Activated naive CD8-positive, alpha-beta T cell treated with anti-CD3 and anti-CD28 coated beads for 36 hours (primary cell): ENCODE data around the gene ZNF622. TPM values are rescaled to one million over a fixed set of nuclear protein-coding genes. Genes with fewer than 3 reads are reported as not detected.

Source experiments
- DNase-seq: peaks from one replicate; pipeline ENCODE4 v3.0.0; 2021
- H3K27ac Mint-ChIP-seq: one replicate; pipeline ENCODE4 v1.8.0; 2022; ENCODE audit warnings: mild to moderate bottlenecking, moderate library complexity, mixed read lengths
- H3K27me3 Mint-ChIP-seq: one replicate; pipeline ENCODE4 v1.8.0; 2022; ENCODE audit warnings: mild to moderate bottlenecking, mixed read lengths
- H3K36me3 Mint-ChIP-seq: one replicate; pipeline ENCODE4 v1.8.0; 2021; ENCODE audit warnings: mild to moderate bottlenecking, mixed read lengths
- H3K4me1 Mint-ChIP-seq: one replicate; pipeline ENCODE4 v1.8.0; 2021; ENCODE audit warnings: mixed read lengths
- H3K4me3 Mint-ChIP-seq: one replicate; pipeline ENCODE4 v1.8.0; 2022; ENCODE audit warnings: mild to moderate bottlenecking, moderate library complexity, mixed read lengths
- H3K9me3 Mint-ChIP-seq: one replicate; pipeline ENCODE4 v1.8.0; 2022; ENCODE audit warnings: mixed read lengths
- total RNA-seq, 2 experiments: library from RNA; stranded (reverse); gene quantifications; one replicate each; pipeline ENCODE4 v1.2.3, GENCODE V29; 2021

Gene ZNF622
- total RNA-seq, 2 experiments from 2014 or later, result 47.5 to 48.2 TPM

DNA sequence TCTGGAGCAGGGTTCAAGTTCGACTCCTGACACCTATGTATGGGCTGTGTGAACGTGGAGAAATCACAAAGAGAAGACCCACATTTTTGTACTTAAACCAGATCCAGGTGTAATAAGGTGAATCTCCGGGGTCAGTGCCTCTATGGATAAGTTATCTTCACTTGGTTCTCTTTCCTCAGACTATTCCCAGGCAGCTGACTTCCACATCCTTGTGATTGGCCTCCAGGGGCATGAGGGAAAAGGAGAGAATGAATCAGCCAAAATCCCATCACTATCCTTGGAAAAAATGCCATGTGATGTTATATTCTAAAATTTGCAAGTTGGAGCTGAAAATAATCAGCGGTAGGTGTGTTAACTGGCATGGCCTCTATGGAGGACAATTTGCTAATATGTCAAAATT is 37.2 kb downstream of the ZNF622 start:
- no peak overlapping the region for H3K4me3 Mint-ChIP-seq
- no peaks in the 10 kb centered on the region for H3K36me3 Mint-ChIP-seq
- no peaks in the 10 kb centered on the region for H3K4me1 Mint-ChIP-seq
- H3K27ac Mint-ChIP-seq, result no peak overlapping the region
- no peaks in the 10 kb centered on the region for H3K9me3 Mint-ChIP-seq
- H3K27me3 Mint-ChIP-seq, result peaks cover 11% of the 10 kb centered on the region
- no peak for DNase-seq

DNA sequence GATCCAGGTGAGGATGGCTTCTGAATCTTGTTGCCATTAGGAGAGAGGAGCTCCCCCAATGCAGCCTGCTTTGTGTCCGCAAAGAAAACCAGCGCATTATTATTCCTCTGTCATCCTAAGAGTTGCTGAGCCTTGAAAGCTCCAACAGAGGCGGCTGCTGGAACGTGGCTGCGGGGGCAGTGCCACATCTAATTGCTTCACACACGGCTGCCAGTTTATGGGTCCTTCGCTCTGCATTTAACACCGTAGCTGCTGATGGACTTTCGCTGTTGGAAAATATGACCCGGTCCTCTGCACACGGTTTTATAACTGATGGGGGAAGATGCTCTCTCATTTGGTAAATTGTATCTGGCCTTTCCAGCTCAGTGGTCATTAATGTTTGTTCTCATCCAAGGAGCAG is 38.0 kb downstream of the ZNF622 start:
- Mint-ChIP-seq H3K4me3 (no peak overlapping the region), H3K27me3 (peaks cover 12% of the 10 kb centered on the region), H3K36me3 (no peaks in the 10 kb centered on the region), H3K9me3 (no peaks in the 10 kb centered on the region), H3K27ac (no peak overlapping the region), H3K4me1 (no peaks in the 10 kb centered on the region)
- DNase-seq, result no peak

DNA sequence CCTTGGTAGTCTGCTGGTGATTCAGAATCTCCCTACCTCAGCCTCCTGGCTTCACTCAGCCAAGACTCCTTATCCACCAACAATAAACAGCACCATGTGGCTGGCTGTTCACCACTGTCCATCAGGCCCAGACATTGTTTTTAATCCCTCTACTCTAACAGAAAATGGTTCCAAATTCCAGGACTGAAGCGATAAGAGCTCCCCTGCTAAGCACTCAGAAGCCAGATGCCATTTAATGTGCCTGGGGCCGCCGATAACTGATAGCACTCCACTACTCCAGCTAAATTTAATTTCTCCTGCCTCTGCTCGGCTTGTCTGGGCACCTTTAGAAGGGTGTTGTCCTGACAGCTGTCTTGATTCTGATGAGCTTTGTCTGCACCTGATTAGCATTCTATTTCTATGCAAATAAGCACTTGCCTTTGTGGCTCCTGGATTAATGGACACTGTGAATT is 47.1 kb downstream of the ZNF622 start:
- Mint-ChIP-seq H3K4me1 (no peaks in the 10 kb centered on the region), H3K36me3 (no peaks in the 10 kb centered on the region), H3K27ac (no peak overlapping the region), H3K9me3 (no peaks in the 10 kb centered on the region), H3K27me3 (peaks cover 25% of the 10 kb centered on the region), H3K4me3 (no peak overlapping the region)
- no peak for DNase-seq

DNA sequence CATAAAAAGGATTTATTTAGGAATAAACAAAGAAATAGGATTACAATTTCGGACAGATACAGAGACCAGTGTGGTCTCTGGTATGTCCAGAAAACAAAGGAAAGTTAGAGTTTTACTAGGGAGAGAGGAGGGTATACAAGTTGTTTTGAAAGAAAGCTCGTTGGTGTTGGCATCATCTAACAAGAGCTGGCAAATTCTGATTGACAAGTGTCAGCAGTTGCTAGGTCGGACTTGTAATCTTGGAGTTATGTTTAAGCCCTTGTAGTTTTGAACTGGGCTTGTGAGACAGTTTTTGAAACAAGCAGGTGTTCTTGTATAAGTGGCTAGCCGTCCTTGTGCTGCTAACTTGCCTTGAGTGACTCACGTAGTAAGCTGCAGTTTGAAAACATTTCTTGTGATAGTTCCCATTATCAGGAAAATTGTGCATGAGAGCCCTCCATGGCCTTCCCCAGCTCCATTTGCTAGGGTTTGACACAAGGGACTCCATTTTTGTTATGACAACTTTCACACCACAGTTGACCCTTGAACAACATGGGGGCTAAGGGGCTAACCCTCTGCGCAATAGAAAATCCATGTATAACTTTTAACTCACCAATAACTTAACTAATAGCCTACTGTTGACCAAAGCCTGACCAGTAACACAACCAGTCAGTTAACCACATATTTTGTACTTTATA is 48.1 kb downstream of the ZNF622 start:
- Mint-ChIP-seq H3K9me3 (no peaks in the 10 kb centered on the region), H3K27me3 (peaks cover 20% of the 10 kb centered on the region), H3K4me3 (no peak overlapping the region), H3K36me3 (no peaks in the 10 kb centered on the region), H3K4me1 (no peaks in the 10 kb centered on the region), H3K27ac (no peak overlapping the region)
- no peak for DNase-seq

DNA sequence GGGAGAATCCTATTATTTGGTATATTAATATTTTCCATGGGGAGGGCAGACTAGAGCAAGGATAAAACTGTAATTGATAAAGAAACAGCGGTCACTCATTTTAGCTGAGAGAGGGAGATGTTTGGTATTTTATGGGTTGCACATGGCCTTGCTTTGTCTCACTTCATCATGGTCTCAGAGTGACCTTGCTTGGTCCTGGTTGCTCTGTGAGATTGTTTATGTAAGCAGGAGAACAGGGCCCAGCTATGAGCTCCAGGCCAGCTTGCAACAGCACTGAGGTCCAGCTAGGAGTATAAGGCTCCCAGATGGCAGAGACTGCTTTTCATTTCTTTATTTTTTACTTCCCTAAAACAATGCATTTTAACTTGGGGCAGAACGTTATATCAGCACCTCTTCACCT is 50.7 kb downstream of the ZNF622 start:
- DNase-seq, result no peak
- no peak overlapping the region for H3K27ac Mint-ChIP-seq
- H3K36me3 Mint-ChIP-seq, result no peaks in the 10 kb centered on the region
- no peaks in the 10 kb centered on the region for H3K9me3 Mint-ChIP-seq
- H3K27me3 Mint-ChIP-seq, result peaks cover 4% of the 10 kb centered on the region
- H3K4me1 Mint-ChIP-seq, result no peaks in the 10 kb centered on the region
- no peak overlapping the region for H3K4me3 Mint-ChIP-seq

DNA sequence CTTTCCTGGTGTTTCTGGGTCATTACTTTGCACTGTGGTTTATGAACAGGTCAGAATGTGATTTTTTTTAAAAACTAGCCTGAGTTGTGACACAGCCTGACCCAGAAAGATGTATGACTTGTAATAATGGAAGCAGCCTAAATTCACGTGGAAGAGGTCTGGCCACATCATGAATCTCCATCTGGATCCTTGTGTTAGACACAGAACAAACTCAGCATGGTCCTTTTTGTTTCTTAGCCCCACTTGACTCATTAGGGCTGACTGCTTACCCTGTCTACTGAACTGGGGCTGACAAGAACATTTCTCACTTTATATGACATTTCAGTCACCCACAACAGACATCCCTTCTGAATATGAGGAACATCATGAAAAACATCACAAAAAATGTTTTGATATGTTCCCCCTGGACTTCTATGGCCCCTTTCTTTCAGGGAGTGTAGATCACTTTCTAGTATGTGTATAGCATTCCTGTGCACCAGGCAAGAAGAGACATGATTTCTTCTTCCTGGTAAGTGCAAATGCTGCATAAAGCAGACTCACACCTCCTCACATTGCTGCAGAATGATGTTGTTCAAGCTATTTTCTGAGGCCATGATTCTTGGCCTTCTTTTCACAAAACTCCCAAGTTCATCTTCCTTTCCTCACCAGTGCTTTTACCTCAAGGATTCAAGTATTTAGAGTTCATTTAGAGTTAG is 52.3 kb downstream of the ZNF622 start:
- Mint-ChIP-seq H3K9me3 (no peaks in the 10 kb centered on the region), H3K27me3 (peaks cover 4% of the 10 kb centered on the region), H3K27ac (no peak overlapping the region), H3K4me3 (no peak overlapping the region), H3K36me3 (no peaks in the 10 kb centered on the region), H3K4me1 (no peaks in the 10 kb centered on the region)
- DNase-seq, result no peak

DNA sequence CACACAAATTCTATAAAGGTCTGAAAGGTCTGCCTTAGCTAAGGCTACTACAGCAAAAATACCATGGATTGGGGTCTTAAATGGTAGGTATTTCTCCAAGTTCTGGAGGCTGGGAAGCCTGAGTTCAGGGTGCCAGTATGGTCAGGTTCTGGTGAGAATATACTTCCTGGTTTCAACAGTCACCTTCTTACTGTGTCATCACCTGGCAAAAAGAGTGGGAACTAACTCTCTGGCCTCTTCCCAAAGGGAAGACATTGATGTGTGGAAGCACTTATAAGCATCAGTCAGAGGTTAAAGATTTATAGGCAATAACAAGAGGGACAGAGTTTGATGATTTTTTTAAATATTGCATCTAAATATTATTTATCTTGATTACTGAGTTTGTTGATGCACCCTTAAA is 53.0 kb downstream of the ZNF622 start:
- H3K9me3 Mint-ChIP-seq, result no peaks in the 10 kb centered on the region
- H3K4me3 Mint-ChIP-seq, result no peak overlapping the region
- no peak overlapping the region for H3K27ac Mint-ChIP-seq
- H3K4me1 Mint-ChIP-seq, result no peaks in the 10 kb centered on the region
- DNase-seq, result no peak
- no peaks in the 10 kb centered on the region for H3K36me3 Mint-ChIP-seq
- H3K27me3 Mint-ChIP-seq, result peaks cover 4% of the 10 kb centered on the region

DNA sequence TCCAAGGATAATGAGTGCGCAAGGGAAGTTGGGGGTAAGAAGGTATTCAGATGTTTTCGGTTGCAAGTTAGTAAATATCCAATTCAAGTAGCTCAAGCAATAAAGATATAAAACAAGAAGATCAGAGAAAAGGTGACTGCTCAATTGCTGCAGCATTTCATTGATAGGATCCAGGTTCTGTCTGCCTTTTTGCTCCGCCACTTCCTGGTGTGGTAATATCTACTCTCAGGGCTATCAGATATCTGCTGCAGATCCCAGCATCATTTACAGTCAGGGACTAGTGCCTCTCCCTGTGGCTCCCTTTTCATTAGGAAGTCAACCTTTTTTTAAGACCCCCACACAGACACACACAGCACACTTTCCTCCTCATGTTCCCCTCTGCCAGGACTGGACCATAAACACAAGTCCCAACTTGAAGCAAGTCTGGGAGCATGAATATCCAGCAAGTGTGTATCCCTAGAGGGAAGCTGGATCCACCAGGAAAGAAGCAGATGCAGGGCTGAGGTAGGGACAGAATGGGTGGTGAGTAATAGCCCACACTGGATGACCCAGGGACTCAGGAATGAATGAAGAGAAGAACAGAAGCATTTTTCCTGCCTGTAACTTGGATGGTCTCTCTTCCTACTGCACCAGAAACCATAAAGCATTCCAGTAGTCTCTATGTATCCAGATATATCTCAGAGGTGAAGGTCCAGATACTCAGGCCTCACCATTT is 53.7 kb downstream of the ZNF622 start:
- no peak overlapping the region for H3K4me3 Mint-ChIP-seq

DNA sequence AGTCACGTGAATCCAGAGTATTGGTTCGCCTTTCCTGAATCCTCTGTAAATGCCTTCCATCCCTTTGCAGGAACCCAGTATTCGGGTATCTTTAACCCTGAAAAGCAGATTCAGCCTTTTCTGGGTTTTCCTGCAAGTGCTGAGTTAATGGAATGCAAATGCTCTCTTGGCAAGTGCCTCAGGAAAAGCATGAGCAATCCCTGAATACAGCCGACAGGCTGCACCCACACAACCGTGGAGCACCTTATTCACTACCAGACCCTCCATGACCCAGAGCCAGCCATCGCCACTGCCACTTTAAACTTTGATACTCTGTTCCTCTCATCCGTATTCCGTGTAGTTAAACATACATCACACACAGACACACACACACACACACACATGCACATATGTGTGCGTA is 54.4 kb downstream of the ZNF622 start:
- Mint-ChIP-seq H3K4me3 (no peak overlapping the region), H3K27me3 (peaks cover 4% of the 10 kb centered on the region), H3K27ac (no peak overlapping the region), H3K9me3 (no peaks in the 10 kb centered on the region), H3K4me1 (no peaks in the 10 kb centered on the region), H3K36me3 (no peaks in the 10 kb centered on the region)
- DNase-seq, result no peak

More for the DNA sequence above, 53.7 kb downstream of the ZNF622 start:
- Mint-ChIP-seq H3K9me3 (no peaks in the 10 kb centered on the region), H3K27me3 (peaks cover 4% of the 10 kb centered on the region), H3K36me3 (no peaks in the 10 kb centered on the region), H3K27ac (no peak overlapping the region), H3K4me1 (no peaks in the 10 kb centered on the region)
- no peak for DNase-seq

DNA sequence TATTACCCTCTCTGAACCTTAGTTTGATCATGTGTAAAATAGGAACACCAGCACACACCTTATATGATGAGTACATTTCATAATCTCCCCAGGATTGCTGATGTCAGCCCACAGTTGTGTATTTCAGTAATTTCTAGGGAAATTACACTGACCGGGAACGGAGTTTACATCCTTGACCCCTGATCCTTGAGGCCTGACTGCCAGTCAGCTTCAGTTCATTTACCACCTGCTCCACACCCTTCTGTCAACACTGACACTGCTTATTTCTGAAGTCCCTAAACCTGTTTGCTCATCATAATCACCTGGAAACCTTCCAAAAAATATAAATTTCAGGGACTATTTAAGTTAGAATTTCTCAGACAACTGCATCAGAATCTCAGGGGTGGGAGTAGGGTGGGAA is 55.3 kb downstream of the ZNF622 start:
- Mint-ChIP-seq H3K27ac (no peak overlapping the region), H3K36me3 (no peaks in the 10 kb centered on the region), H3K9me3 (no peaks in the 10 kb centered on the region), H3K4me3 (no peak overlapping the region), H3K27me3 (peaks cover 4% of the 10 kb centered on the region), H3K4me1 (no peaks in the 10 kb centered on the region)
- no peak for DNase-seq

DNA sequence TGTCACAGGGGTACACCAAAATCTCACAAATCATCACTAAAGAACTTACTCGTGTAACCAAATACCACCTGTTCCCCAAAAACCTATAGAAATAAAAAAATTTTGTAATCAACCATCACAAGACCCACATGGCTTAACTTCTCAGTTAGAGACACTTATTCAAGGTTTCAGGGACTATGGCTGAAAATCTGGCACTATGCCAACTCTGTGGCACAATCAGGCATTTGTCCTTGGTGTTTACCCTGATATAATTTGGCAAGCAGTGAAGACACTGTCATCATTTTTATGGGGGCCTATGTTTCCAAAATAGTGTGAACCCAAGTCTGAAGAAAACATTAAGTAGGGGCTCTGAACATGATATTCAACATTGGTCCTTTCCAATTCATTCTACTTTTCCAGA is 59.0 kb downstream of the ZNF622 start:
- Mint-ChIP-seq H3K4me1 (no peaks in the 10 kb centered on the region), H3K4me3 (no peak overlapping the region), H3K36me3 (no peaks in the 10 kb centered on the region), H3K9me3 (no peaks in the 10 kb centered on the region), H3K27me3 (peaks cover 3% of the 10 kb centered on the region), H3K27ac (no peak overlapping the region)
- DNase-seq, result no peak

DNA sequence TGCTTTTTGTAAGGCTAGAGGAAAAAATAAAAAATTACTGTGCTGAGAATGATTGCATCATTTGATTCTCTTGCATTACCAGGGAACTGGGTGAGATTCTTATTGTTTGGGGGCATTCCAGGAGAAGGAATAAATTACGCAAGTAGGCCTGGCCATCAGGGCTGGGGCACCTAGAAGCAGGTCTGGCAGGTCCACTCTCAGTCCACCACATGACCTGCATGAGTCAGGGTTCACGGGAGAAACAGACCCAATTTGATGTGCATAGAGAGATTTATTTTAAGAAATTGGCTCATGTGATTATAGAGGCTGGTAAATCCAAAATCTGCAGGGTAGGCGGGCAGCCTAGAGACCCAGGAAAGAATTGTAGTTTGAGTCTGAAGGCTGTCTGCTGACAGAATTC is 59.6 kb downstream of the ZNF622 start:
- Mint-ChIP-seq H3K9me3 (no peaks in the 10 kb centered on the region), H3K27me3 (no peaks in the 10 kb centered on the region), H3K4me1 (no peaks in the 10 kb centered on the region), H3K27ac (no peak overlapping the region), H3K4me3 (no peak overlapping the region), H3K36me3 (no peaks in the 10 kb centered on the region)
- no peak for DNase-seq

Other genes starting within 250 kb of the ZNF622 start
- 10 to 100 TPM; 25.1 to 27.3 TPM for gene RETREG1, start 151.2 kb upstream of the ZNF622 start, total RNA-seq